GM10248 (cell line): ENCODE results near the gene ADGRG2.

Source experiments
- CTCF ChIA-PET: fragments of 300-600 bp; sonication (Branson Sonifier 250); formaldehyde crosslinking; extraction: SDS; loops from one replicate; lab custom pipeline; 2021; ENCODE audit warnings: antibody characterized with exemption; lab: Yijun Ruan, JAX
- POLR2A ChIA-PET: fragments of 350-650 bp; sonication (Branson Sonifier 250); formaldehyde crosslinking; extraction: SDS; loops from one replicate; lab custom pipeline; 2020; ENCODE audit warnings: antibody characterized with exemption; lab: Yijun Ruan, JAX
- DNase-seq: peaks from one replicate; pipeline ENCODE4 v3.0.0; 2012; ENCODE audit errors: extremely low spot score
- TF ChIP-seq, protein P1 (sequence below): IDR thresholded peaks from 2 replicates; pipeline ENCODE4 v1.5.1; 2012; ENCODE audit warnings: mild to moderate bottlenecking, low read depth; ENCODE audit errors: extremely low read depth, missing control alignments, control extremely low read depth

Gene ADGRG2

DNA sequence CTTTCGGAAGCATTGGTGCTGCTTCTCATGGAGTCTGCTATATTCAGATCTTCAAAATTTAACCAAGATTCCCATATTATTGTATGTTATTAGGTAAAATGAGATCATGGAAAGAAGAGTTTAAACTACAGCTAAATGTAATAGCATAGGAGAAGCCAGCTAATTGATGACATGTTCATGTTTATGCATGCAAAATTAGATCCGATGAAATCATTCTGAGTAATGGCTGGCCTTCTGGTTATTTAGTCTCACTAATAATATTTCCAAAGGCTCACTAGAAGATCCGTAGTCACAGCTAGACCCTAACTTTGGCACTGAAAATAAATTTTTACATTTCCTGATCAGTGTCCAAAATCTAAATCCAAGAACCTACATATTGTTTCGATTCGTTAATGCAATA, 118.5 kb downstream of the ADGRG2 start:
- TF ChIP-seq, protein P1, sequence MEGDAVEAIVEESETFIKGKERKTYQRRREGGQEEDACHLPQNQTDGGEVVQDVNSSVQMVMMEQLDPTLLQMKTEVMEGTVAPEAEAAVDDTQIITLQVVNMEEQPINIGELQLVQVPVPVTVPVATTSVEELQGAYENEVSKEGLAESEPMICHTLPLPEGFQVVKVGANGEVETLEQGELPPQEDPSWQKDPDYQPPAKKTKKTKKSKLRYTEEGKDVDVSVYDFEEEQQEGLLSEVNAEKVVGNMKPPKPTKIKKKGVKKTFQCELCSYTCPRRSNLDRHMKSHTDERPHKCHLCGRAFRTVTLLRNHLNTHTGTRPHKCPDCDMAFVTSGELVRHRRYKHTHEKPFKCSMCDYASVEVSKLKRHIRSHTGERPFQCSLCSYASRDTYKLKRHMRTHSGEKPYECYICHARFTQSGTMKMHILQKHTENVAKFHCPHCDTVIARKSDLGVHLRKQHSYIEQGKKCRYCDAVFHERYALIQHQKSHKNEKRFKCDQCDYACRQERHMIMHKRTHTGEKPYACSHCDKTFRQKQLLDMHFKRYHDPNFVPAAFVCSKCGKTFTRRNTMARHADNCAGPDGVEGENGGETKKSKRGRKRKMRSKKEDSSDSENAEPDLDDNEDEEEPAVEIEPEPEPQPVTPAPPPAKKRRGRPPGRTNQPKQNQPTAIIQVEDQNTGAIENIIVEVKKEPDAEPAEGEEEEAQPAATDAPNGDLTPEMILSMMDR = no peak
- DNase-seq = no peak
- CTCF ChIA-PET = interaction anchor here (1.1 kb wide), 1 partner anchor 14 kb away, joined by 3 read pairs; no protein-coding TSS in a partner anchor
- POLR2A ChIA-PET = no interaction called here

DNA sequence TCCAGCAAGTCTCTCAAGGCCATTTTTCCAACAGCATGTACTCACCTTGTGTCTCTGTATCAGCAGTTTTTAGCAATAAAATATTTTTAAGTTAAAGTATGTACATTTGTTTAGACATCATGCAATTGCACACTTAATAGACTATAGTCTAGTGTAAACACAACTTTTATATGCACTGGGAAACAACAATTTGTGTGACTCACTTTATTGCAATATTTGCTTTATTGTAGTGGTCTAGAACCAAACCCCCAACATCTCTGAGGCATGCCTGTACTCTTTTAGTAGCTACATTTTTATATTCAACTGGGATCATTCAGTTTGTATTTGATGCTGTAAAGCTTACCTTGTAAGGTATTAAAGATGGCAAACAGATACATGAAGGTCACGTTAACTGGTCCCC, 123.6 kb downstream of the ADGRG2 start:
- POLR2A ChIA-PET = interaction anchor here (0.6 kb wide), 1 partner anchor 128 kb away, joined by 12 read pairs; no protein-coding TSS in a partner anchor
- CTCF ChIA-PET = interaction anchor here (1.6 kb wide), 1 partner anchor 18 kb away, joined by 5 read pairs; no protein-coding TSS in a partner anchor
- DNase-seq = no peak
- TF ChIP-seq, protein P1 = no peak

DNA sequence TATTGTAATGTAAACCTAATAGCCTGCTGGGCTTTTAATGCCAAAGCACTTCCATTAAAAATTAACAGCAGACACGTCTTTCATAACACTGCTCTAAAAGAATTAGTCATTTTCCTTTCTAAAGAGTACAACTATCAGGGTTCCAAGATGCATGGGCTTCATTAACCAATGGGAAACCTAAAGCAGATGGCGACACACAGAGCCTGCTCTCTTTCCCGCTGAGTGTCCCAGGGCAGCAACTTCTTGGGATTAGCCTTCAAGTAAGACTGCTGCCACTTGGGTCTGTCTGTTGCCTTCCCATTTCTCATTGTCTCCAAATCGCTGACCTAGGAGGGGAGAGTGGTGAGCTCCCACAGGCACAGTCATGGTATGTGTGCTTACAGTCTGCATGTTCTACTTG, 124.4 kb downstream of the ADGRG2 start:
- CTCF ChIA-PET = no interaction called here
- no peak for DNase-seq
- TF ChIP-seq, protein P1 = no peak
- POLR2A ChIA-PET = interaction anchor here (0.6 kb wide), 1 partner anchor 127 kb away, joined by 12 read pairs; no protein-coding TSS in a partner anchor

DNA sequence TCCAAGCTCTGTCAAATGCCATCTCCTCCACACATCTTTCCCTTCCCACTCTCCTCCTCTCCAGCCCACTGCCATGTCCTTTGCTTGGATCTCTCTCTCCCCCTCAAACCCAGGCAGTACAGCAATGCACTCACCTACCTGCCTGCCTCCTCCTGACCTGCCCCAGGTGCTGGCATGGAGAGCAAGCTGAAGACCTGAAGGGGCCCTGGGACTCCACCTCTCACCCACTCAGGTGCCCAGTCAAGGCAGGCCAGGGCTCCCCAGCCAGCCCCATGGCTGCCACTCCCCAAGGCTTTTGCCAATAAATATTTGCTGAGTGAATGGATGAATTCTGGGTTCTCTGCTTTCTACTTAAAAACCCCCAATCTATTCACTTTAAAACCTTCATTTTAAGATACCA, 125.7 kb downstream of the ADGRG2 start:
- no peak for DNase-seq
- CTCF ChIA-PET = interaction anchor here (2.1 kb wide), 1 partner anchor 11 kb away, joined by 8 read pairs; no protein-coding TSS in a partner anchor
- POLR2A ChIA-PET = no interaction called here
- TF ChIP-seq, protein P1 = no peak

DNA sequence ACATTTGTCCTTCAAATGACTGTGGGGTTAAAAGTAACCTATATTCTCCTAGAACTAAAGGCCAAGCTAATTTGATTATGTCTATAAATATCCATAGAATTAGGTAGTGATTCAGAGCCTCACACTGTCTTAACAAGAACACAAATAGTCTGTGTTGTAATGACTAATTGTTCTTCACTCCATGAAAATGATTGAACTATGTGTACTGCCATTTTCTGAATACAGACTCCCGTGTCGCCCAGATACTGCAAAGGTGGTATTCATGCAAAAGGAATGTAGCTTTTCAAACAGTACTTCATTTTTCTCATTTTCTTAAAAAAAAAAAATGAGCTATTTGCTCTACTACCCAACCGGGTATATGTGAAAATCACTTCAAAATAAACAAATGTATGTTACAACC, 127.0 kb downstream of the ADGRG2 start:
- CTCF ChIA-PET = interaction anchor here (0.6 to 2.1 kb wide), 3 partner anchors 10 to 589 kb away, joined by 3 to 8 read pairs (median 3); no protein-coding TSS in a partner anchor
- POLR2A ChIA-PET = no interaction called here
- no peak for DNase-seq

DNA sequence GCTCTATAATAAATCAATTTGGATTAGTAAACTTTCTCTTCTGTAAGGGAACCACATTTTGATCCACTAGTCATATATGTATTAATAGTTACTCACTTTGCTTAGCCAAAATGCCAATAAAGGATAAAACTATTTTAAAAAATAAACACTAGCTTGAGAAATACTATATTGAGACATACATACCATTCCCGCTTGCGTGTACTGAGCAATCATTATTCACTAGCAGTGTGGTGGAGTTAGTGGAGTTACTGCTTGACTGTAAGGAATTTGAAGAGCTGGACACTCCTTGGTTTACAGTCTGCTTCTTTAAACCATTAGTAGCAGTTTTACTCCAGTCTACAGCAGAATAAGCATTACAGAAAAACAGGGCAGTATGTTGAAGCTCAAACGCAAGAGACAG, 127.6 kb downstream of the ADGRG2 start:
- ChIA-PET POLR2A (interaction anchor here (0.9 kb wide), 1 partner anchor 9 kb away, joined by 4 read pairs; no protein-coding TSS in a partner anchor), CTCF (interaction anchor here (1.1 to 2.1 kb wide), 2 partner anchors 9 to 340 kb away, joined by 3 to 8 read pairs; no protein-coding TSS in a partner anchor)
- DNase-seq = no peak
- TF ChIP-seq, protein P1 = no peak

More for the DNA sequence above, 127.0 kb downstream of the ADGRG2 start:
- TF ChIP-seq, protein P1 = no peak

DNA sequence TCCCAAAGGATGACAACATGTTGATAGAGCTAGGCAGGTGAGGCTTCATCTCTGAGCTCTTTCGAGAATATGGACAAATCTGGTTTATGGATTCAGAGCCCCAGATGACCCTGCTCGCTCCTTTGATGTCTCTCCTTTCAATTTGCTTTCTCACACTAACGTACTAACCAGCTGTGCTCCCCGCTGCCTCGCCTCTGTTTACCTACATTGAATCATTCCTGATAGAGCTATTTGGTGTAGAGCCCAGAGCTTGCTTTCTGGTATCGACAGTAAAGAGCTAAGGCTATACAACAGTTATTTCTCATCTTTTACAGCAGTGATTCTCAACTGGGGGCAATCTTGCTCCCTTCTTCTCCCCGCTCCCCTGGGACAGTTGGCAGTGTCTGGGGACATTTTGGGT, 129.4 kb downstream of the ADGRG2 start:
- POLR2A ChIA-PET = no interaction called here
- TF ChIP-seq, protein P1 = no peak
- CTCF ChIA-PET = no interaction called here
- no peak for DNase-seq
